ENCODE data around the gene GABRP. TPM values are rescaled to one million over a fixed set of nuclear protein-coding genes. Genes with fewer than 3 reads are reported as not detected.

Gene GABRP
- total and polyA plus RNA-seq, 2 donors (not counting 3 experiments of a cell fraction or from before 2014, with no cell fraction given) = 0.66 to 3.0 TPM

- FAIRE-seq = no peak
- no peak for DNase-seq (ENCODE audit: low read depth, low spot score)
- Histone ChIP-seq H4K20me1 (replicated peaks; ENCODE audit: control insufficient read depth, extremely low read depth, insufficient read depth, low read length) (no peaks in the 10 kb centered on the region), H3K27me3 (ENCODE audit: control insufficient read depth in 2 of 2, insufficient read depth in 2 of 2, low read length in 2 of 2) (no peaks in the 10 kb centered on the region), H2AFZ (ENCODE audit: low read depth, low read length) (no peak overlapping the region), H3K9me1 (replicated peaks; ENCODE audit: control insufficient read depth, extremely low read depth, insufficient read depth, low read length) (no peaks in the 10 kb centered on the region), H3K9me3 (replicated peaks; ENCODE audit: control insufficient read depth, insufficient read depth, low read length) (no peaks in the 10 kb centered on the region), H3K4me1 (ENCODE audit: control insufficient read depth, extremely low read depth, insufficient read depth, low read length) (peaks cover 6% of the 10 kb centered on the region), H3K4me2 (ENCODE audit: insufficient read depth, low read length) (no peak overlapping the region), H3K27ac (ENCODE audit: insufficient read depth, low read depth, low read length) (no peak overlapping the region), H3K4me3 (replicated peaks in 1 of 3; ENCODE audit: insufficient read depth in 1 of 3, low read depth in 1 of 3, low read length in 3 of 3) (no peak overlapping the region), H3K79me2 (ENCODE audit: control insufficient read depth, insufficient read depth, low read length) (no peaks in the 10 kb centered on the region), H3K36me3 (ENCODE audit: control insufficient read depth in 2 of 2, extremely low read depth in 1 of 2, insufficient read depth in 2 of 2, low read length in 2 of 2) (no peaks in the 10 kb centered on the region), H3K9ac (replicated peaks; ENCODE audit: extremely low read depth, insufficient read depth, low read length) (no peak overlapping the region)
- dilution Hi-C loops (cut with MboI; ENCODE audit: extremely low pct_ligation_motif_present, low sequenced_read_pairs) (no loop called here), intact Hi-C loops (cut with micrococcal nuclease) (no loop called here)
- CTCF ChIA-PET = interaction anchor here (14.8 kb wide), 1 partner anchor 41 kb away, joined by 452 read pairs; no protein-coding TSS in a partner anchor
- no TSS peak for BruUV-seq (replicated peaks)
- POLR2A ChIA-PET = no interaction called here
- TF ChIP-seq MAX (IDR thresholded peaks at IDR 0.05; ENCODE audit: insufficient read depth, insufficient read length) = no peak
- no peak for TF ChIP-seq CTCF (IDR thresholded peaks at IDR 0.05; ENCODE audit: extremely low read depth in 1 of 2, insufficient read depth in 1 of 2, low read depth in 1 of 2, low read length in 2 of 2)
- TF ChIP-seq JUN (IDR thresholded peaks at IDR 0.05; ENCODE audit: borderline replicate concordance, insufficient read depth, insufficient read length, low read depth) = no peak
- no peak for TF ChIP-seq MYC (IDR thresholded peaks at IDR 0.05; ENCODE audit: low read depth, low read length)
- TF ChIP-seq POLR2AphosphoS5 (IDR thresholded peaks at IDR 0.05; ENCODE audit: insufficient read depth, low read depth, low read length) = no peak
- TF ChIP-seq EZH2 (IDR thresholded peaks at IDR 0.05; ENCODE audit: borderline replicate concordance, low read depth, low read length, severe bottlenecking) = no peak
- TF ChIP-seq GATA2 (IDR thresholded peaks at IDR 0.05; ENCODE audit: insufficient read depth, insufficient read length, low read depth, low read length) = no peak
- TF ChIP-seq FOS (IDR thresholded peaks at IDR 0.05; ENCODE audit: borderline replicate concordance, insufficient read depth, low read length) = no peak
- TF ChIP-seq POLR2A (IDR thresholded peaks at IDR 0.05; ENCODE audit: low read depth, low read length) = no peak
Observed at GRCh38 chr5:170787216-170787615, 3.7 kb downstream of the GABRP start.

Data from endothelial cell of umbilical vein (primary cell).